GM12801 (cell line): ENCODE measurements around the gene TMED8.

Experiments used
- CTCF ChIP-seq: IDR thresholded peaks from one replicate; pipeline ENCODE4 v1.5.1; 2011; ENCODE audit warnings: control low read depth; ENCODE audit not compliant: insufficient read length; ENCODE audit errors: extremely low read depth

Gene TMED8

GRCh38 chr14:77301103-77301502 lies 75.8 kb downstream of the TMED8 start:
- TF ChIP-seq CTCF: no peak

- no peak for TF ChIP-seq CTCF
Observed at GRCh38 chr14:77299771-77300170, 77.1 kb downstream of the TMED8 start.

- TF ChIP-seq CTCF: no peak
Observed at GRCh38 chr14:77296906-77297305, 80.0 kb downstream of the TMED8 start.

GRCh38 chr14:77296155-77296554 lies 80.7 kb downstream of the TMED8 start:
- TF ChIP-seq CTCF: no peak

- no peak for TF ChIP-seq CTCF
Observed at GRCh38 chr14:77290705-77291104, 86.2 kb downstream of the TMED8 start.

- no peak for TF ChIP-seq CTCF
Observed at GRCh38 chr14:77286576-77286975, 90.3 kb downstream of the TMED8 start.
